Fibroblast of peridontal ligament (primary cell): Measurements from ENCODE around the gene PKD2L1.
"Not testable (repeated sequence)": the region's sequence is repeated elsewhere in the genome, so short reads cannot be mapped to it uniquely, and the experiment has no call there.

Source experiments
- DNase-seq: peaks from one replicate; pipeline ENCODE4 v3.0.0-alpha.2; 2010; ENCODE audit errors: extremely low read depth

Gene PKD2L1

DNA sequence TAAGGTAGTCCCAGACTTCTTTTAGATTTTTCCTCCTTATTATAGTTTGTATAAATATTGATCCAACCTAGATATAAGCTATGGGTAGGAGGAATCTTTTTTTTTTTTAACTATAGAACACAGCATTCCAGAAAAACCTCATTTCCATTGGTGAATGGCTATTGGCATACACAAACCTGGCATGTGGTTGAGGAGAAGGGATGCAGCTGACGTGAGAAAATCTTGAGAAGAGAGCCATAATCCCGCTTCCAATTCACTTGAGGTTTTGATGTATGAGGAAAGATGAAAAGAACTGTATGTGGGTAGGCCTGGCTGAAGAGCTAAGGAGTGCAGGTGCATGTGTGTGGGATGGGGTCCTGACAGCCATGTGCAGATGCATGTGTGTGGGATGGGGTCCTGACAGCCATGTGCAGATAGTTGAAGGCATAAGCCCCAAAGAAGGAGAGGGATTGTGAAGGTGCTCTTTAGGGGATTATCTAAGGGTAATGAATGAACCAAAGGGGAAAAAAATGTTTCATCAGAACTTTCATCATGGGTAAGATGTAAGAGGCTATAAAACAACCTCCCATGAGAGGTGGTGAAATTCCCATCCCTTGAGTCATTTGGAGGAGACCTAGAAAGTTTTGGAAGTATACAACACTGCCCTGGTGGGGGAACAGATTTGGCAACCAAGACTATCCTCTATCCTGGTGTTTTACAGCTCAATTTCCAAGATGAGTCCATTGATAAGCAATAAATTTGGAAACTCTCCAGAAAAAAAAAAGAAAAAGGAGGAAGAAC is 3.8 kb upstream of the PKD2L1 start:
- DNase-seq: peak; percentile 8

DNA sequence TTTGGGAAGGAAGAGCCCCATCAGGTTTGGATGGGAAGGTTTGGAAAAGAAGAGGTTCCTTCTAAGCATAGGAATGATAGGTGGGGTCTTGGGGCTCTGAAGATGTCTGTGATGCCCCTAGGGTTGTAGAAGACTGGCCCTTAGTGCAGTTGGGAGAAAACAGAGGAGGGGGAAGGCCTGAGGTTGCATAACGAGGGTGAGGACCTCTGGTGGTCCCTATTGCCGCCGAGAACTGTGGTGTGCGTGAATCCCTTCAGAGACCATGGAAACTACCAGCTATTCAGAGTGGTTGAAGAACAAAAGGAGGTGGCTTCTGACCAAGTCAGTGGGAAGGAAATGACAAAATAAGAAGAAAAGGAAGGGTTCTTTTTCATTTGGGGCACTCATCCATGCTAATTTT is 3.1 kb upstream of the PKD2L1 start:
- DNase-seq: no peak

- no peak for DNase-seq
Measured at GRCh38 chr10:100328198-100328597, 1.8 kb downstream of the PKD2L1 start.

GRCh38 chr10:100327718-100328009 is 2.4 kb downstream of the PKD2L1 start:
- DNase-seq: no peak

- DNase-seq: peak; percentile 57
Measured at GRCh38 chr10:100327007-100327717, 2.9 kb downstream of the PKD2L1 start.

GRCh38 chr10:100325158-100325557 is 4.9 kb downstream of the PKD2L1 start:
- DNase-seq: no peak

GRCh38 chr10:100319707-100320402 is 10.2 kb downstream of the PKD2L1 start:
- DNase-seq: no peak

DNA sequence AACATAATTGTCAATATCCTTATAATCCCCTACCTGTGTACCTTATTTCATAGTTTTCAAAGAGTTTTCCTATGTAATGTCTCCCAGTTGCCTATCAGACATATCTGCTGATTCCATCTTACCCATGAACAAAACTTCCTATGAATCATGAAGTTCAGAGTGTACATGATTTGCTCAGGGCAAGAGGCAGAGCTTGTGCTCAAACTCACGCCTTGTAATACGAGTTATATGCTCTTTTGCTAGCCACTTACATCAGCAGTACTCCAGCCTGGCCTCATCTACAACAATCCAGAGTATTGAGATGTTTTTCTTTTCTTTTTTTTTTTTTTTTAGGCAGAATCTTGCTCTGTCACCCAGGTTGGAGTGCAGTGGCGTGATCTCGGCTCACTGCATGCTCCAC is 11.8 kb downstream of the PKD2L1 start:
- DNase-seq: no peak

- DNase-seq: no peak
Measured at GRCh38 chr10:100315615-100316014, 14.4 kb downstream of the PKD2L1 start.

DNA sequence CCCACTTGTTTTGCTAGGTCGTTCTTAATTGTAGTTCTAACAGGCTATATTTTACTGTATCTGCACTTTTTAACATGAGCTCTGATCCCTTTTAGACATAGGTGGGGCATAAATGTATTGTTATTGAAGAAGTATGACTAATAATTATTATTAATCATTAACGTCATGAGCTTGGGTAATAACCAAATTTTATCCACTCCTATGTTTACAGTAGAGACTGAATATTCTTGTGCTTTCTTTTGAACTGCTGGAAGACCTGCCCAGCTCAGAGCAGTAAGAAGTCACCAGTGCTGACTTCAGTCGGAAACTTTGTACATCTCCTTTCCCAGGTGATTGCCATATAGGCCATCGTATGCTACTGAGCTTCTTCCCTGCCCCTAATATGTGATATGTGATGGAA is 18.7 kb downstream of the PKD2L1 start:
- DNase-seq: no peak

DNA sequence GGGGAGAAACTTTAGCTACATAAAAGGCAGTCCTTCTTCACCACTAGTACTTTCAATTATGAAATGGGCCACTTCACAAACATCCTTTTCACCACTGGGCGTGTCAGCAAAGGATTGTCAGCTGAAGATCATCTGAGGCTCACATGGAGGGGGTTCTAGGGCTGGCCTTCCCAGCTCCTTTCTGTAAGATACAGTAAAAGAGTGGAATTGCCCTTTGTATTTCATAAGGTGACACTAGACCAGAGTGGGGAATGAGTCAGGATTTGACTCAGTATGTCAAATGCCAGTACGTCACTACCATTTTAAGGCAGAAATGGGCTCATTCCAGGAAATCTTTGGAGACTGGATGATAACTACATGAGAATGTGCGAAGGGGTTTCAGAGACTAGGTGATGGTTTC is 22.3 kb downstream of the PKD2L1 start:
- DNase-seq: peak; percentile 57

DNA sequence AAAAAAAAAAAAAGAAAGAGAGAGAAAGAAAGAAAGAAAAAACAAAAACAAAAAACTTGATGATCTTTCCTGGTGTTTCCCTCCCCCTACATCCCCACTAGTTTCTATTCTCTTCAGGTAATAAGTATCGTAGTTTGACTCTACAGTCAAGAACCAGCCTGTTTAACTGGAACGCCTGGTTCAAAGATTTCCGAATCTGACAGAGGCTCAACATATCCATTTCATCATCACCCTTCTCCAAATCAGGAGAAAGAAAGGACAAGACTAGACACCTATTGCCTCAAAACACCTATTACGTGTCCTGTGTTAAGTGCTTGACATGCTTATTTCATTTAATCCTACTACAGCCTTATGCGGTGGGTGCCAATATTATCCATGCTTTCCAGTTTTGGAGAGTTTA is 23.2 kb downstream of the PKD2L1 start:
- no peak for DNase-seq

DNA sequence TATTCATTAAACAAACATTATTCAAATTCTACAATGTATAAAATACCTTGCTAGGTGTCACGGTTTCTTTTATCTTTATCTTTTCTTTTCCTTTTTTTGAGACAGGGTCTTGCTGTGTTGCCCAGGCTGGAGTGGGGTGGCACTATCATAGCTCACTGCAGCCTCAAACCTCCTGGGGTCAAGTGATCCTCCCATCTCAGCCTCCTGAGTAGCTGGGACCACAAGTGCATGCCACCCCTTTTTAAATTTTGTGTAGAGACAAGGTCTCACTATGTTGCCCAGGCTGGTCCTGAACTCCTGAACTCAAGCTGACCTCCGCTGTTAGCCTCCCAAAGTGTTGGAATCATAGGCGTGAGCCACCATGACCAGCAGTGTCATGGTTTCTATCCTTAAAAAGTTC is 25.6 kb downstream of the PKD2L1 start:
- DNase-seq: no peak

DNA sequence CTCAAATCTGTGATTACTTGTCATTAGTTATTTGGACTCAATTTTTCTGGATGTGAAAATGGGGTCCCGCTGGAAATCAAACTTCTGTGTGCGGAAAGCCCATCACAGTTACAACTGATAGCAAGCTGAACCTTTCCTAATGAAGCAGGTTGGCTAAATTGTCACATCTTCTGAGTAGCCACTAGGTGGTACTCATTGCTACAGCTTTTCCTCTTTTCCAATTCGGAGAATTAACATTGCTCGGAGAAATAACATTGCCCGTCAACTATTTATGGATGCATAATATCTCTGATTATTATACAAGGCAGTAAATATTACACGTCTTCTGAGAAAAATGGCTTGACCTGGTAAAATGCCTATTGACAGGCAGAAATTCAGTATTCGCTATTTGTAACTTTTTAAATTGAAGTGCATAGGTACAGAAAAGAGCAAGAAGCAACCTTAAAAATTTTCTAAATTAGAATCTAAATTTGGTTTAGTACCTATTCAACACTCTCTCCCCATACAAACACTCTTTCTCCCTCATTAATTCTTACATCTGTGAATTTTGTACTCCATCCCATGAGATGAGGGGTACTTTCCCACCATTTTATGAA is 26.2 kb downstream of the PKD2L1 start:
- DNase-seq: peak; percentile 45

DNA sequence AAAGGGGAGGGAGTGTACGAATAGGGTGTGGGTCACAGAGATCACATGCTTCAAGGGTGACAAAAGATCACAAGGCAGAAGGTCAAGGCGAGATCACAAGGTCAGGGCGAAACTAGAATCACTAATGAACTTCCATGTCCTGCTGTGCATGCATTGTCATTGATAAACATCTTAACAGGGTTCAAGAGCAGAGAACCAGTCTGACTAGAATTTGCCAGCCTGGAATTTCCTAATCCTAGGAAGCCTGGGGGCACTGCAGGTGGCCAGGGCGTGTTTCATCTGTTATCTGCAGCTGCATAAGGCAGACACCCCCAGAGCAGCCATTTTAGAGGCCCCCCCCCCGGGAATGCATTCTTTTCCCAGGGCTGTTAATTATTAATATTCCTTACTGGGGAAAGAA is 28.9 kb downstream of the PKD2L1 start:
- DNase-seq: not testable (repeated sequence)

- DNase-seq: no peak
Measured at GRCh38 chr10:100297242-100297641, 32.8 kb downstream of the PKD2L1 start.

- no peak for DNase-seq
Measured at GRCh38 chr10:100293066-100293465, 37.0 kb downstream of the PKD2L1 start.

DNA sequence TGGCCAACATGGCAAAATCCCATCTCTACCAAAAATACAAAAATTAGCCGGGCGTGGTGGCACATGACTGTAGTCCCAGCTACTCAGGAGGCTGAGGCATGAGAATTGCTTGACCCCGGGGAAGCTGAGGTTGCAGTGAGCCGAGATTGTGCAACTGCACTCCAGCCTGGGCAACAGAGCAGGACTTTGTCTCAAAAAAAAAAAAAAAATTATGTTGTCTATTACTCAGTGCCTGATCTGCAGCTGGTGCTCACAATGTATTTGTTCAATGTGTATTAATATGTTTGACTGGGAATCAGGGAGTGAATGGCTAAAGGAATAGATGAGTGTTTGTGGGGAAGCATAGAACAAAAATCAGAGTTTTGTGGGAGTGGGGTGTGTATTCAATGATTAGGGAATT is 37.7 kb downstream of the PKD2L1 start:
- DNase-seq: not testable (repeated sequence)

GRCh38 chr10:100291356-100291755 is 38.7 kb downstream of the PKD2L1 start:
- DNase-seq: no peak

GRCh38 chr10:100289641-100290040 is 40.4 kb downstream of the PKD2L1 start:
- DNase-seq: no peak

GRCh38 chr10:100288196-100288595 is 41.8 kb downstream of the PKD2L1 start:
- DNase-seq: no peak

GRCh38 chr10:100287756-100288155 is 42.3 kb downstream of the PKD2L1 start:
- no peak for DNase-seq
